ENCODE measurements around the gene PLEKHM3.
"Not testable (repeated sequence)": the region's sequence is repeated elsewhere in the genome, so short reads cannot be mapped to it uniquely, and the experiment has no call there.

PLEKHM3 gene

DNA sequence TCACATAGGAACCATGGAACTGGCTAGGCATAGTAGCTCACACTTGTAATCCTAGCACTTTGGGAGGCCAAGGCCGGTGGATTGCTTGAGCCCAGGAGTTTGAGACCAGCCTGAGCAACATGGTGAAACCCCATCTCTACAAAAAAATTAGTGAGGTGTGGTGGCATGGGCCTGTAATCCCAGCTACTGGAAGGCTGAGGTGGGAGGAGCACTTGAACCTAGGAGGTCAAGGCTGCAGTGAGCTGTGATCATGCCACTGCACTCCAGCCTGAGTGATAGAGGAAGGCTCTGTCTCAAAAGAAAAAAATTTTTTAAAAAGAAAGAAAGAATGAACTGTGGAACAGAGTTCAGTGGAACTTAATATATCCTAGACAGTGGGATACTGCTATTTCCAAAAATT lies 76.1 kb downstream of the PLEKHM3 start:
- DNase-seq (ENCODE audit: low read depth), result not testable (repeated sequence)

- DNase-seq (ENCODE audit: low read depth), result no peak
Measured at GRCh38 chr2:207944979-207945600, 80.2 kb downstream of the PLEKHM3 start.

DNA sequence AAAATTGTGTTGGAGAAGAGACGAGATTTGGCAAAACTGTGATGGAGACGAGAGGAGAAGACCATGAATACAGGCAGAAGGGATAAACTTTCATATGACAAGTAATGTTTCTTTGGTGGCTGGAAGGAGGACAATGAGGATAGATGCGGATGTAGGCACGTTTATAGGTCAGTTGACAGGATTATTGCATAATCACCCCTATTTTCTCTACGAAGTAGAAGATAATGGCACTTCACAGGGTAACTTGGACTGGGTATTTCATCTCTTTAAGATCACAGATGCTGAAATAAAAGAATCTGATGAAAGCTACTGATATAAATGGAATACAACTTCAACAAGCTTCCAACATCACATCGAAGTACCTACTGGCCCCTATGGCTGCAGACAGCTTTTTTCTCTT lies 81.0 kb downstream of the PLEKHM3 start:
- no peak for DNase-seq (ENCODE audit: low read depth)

DNA sequence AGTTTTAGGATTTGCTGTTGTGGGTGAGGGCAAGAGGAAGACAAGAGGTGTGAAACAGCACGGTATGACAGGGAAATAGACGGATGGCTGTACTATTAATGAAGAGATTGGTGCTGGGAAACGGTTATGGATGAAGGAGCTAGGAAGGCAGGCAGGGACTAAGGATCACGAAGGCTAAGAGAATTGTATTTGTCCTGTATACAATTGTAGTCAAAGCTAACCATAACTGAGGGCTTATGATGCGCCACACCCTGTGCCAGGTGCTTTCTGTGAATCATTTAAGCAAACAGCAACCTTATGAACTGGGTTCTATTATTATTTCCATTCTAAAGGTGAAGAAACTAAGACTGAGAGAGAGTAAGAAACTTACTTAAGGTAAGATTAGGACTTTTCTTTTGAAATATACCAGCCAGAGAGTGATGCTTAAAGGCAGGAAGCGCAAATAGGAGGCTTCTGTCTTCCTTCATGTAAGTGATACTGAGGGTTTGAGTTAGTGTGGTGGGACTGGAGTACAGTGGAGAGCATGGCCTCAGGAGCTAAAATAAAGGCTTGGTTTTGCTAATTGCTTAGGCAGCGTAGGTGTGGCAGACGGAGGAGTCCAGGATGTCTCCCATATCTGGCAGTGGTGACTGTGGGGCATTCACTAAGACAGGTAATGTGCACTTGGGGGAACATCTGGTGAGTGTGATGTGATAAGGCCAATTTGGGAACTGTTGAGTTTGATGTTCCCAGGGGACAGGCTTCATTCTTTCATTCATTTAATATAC lies 85.8 kb downstream of the PLEKHM3 start:
- DNase-seq (ENCODE audit: low read depth), result no peak

- no peak for DNase-seq (ENCODE audit: low read depth)
Measured at GRCh38 chr2:207938886-207939285, 86.4 kb downstream of the PLEKHM3 start.

DNA sequence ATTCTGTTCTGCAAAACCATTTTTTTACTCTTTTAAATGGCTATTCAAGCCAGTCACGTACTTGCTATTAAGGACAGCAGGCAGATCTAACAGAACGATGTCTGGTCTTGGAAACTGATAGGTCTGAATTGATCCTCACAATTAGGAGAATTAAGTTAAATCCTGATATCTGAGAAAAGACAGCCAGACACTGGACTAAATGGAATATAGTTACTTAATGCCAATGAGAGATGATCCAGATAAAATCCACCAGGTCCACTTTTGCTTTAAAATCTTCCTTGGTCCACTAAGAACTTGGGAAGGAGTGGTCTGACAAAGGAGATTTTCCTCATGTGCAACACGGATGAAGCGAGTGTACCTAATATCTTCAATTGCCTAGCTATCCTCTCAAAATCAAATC lies 86.9 kb downstream of the PLEKHM3 start:
- DNase-seq (ENCODE audit: low read depth), result no peak

DNA sequence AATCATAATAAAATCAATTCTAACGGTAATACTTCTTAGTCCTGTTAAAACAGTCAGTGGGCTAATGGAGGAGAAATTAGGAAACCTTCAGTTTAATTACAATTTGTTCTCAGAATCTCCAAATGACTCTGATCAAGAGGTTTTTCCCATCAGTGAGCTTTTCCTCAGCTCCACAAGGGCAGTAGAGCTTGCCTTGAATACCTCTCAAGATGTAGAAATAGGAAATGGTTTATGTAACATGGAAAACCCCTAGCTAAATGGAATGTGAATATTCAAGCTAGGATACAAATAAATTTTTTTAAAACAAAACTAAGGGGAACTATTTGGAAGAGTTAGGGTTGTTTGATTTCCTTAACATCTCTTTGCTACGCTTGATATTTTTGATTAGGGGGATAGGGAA lies 87.5 kb downstream of the PLEKHM3 start:
- no peak for DNase-seq (ENCODE audit: low read depth)

- DNase-seq (ENCODE audit: low read depth), result no peak
Measured at GRCh38 chr2:207937253-207937652, 88.1 kb downstream of the PLEKHM3 start.

- DNase-seq (ENCODE audit: low read depth), result no peak
Measured at GRCh38 chr2:207936380-207936779, 88.9 kb downstream of the PLEKHM3 start.

DNA sequence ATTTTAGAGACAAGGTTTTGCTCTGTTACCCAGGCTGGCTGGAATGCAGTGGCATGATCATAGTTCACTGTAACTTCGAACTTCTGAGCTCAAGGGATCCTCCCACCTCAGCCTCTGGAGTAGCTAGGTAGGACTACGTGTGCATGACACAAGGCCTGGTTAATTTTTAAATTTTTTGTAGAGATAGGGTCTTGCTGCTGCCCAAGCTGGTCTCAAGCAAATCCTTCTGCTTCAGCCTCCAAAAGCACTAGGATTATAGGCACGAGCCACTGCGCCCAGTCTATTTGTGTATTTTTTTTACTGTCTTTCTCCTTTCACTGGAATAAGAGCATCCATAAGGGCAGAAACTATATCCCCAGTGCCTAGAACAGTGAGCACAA lies 89.3 kb downstream of the PLEKHM3 start:
- no peak for DNase-seq (ENCODE audit: low read depth)

- no peak for DNase-seq (ENCODE audit: low read depth)
Measured at GRCh38 chr2:207935121-207935990, 90.0 kb downstream of the PLEKHM3 start.

GRCh38 chr2:207934720-207935119 lies 90.6 kb downstream of the PLEKHM3 start:
- DNase-seq (ENCODE audit: low read depth), result no peak

GRCh38 chr2:207933396-207934065 lies 91.8 kb downstream of the PLEKHM3 start:
- no peak for DNase-seq (ENCODE audit: low read depth)

- no peak for DNase-seq (ENCODE audit: low read depth)
Measured at GRCh38 chr2:207932106-207932505, 93.2 kb downstream of the PLEKHM3 start.

DNA sequence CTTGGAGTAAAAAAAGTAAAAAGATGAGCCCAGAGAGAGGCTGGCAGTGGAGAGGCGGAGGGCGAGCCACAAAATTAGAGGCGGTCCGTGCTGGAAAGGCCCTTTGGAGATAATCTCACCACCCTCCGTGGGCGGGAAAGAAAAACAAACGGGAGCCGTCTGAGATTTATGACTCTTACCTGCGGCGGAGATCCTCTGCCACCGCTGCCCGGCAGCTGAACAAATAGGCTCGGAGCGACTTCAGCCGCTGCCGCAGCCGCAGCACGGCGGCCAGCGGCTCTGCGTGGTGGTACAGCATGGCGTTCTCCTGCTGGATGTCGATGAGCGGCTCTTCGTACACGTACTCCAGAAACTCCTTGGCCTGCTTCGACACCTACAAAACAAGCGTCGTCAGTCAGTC lies 94.6 kb downstream of the PLEKHM3 start:
- DNase-seq (ENCODE audit: low read depth), result no peak

- DNase-seq (ENCODE audit: low read depth), result no peak
Measured at GRCh38 chr2:207929923-207930322, 95.4 kb downstream of the PLEKHM3 start.

DNA sequence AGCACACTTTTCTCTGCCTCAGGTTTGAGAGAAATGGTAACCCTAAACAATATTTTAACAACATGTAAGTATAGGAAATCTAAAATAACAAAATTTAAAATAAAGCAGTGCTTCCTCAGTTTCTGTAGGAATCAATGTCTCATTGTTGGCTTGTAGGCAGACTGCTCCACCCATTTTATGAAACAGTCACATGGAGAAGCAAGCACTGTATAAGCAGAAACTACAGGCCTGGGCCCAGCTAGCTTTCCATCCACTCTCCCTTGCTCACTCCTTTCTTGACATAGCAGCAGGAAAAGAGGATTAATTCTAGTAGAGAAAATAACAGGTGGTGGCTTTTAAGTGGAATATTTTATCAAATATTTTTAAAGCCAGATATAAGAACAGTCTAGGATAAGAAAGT lies 97.2 kb downstream of the PLEKHM3 start:
- DNase-seq (ENCODE audit: low read depth), result no peak

GRCh38 chr2:207926989-207927300 lies 98.4 kb downstream of the PLEKHM3 start:
- DNase-seq (ENCODE audit: low read depth), result no peak

DNA sequence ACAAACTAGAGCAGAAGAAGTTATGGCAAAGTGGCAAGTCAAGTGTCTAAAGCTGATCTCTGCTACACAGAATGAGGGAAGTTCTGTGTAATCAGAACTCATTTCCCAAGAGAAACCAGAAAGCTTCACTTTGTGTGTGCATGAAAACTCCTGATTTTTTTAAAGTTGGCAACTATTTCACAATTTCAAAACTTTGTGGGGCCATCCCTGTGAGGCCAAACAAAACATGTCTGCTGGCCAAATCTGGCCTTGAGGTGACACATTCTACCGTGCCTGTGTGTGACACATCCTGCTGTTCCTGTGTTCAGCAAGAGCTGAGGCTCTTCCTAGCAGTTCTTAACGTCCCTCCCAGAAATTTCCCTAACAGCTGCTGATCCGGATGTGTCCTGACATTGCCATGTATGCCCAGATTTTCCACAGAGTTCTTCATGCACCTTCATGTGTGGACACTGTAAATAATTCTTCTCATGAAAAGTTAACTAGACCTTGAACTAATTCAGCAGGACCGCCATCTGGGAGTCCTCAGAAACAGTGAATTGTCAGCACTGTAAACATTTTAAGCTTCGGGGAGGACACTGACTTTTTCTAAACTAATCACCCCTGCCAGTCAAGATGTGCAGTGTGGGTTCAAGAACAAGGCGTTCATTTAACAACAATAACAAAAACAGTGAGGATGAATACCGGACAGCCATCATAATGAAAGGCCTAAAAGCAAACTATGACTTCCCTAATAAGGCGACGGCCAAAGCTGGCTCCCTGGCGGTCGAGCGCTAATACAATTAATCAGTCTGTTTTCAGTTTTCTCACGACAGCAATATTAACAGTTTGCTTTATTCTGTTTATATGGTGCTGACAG lies 99.0 kb downstream of the PLEKHM3 start:
- DNase-seq (ENCODE audit: low read depth), result no peak

DNA sequence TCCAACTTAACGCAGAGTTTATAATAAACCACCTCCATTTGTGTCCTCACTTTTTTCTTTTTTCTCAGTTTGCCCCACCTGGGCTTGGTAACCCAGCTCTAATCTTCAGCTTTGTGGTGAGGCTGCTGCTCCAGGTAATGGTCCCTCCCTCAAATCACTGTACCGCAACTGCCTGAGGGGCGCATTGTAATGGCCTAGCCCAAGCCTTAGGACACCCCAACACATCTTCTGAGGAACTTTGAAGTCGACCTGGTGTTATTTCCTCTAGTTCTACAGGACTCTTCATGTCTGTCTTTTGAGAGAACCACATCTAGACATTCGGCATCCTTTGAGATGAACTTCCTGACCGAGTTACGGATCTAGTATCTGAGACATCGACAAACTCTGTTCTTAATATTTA lies 99.7 kb downstream of the PLEKHM3 start:
- DNase-seq (ENCODE audit: low read depth), result no peak

DNA sequence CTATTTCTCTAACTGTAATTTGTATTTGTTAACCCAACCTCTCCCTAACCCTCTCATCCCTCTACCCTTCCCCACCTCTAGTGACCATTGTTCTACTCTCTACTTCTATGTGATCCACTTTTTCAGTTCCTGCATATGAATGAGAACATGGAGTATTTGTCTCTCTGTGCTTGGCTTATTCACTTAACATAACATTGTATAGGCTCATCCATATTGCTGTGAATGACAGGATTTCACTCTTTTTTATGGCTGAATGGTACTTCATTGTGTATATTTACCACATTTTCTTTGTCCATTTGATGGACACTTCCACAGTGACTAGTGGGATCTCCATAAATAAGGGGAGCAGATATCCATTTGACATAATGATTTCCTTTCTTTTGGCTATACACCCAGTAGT lies 103.7 kb downstream of the PLEKHM3 start:
- no peak for DNase-seq (ENCODE audit: low read depth)

DNA sequence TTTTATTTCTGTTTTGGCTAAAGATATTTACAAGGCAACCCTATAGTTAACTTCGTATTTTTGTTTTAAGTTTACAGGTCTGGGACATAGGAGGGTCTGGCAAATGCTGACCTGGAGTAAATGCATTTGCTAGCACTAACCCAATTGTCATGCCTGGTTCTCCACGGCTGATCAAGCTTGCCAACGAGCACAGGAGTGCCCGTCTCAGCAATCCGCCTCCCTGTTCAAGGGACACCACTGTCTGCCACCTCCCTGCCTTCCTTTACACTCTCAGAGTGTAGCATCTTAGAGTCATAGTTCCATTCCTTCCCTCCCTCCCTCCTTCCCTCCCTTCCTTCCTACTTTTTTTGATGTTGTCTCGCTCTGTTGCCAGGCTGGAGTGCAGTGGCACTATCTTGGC lies 104.6 kb downstream of the PLEKHM3 start:
- no peak for DNase-seq (ENCODE audit: low read depth)
